ENCODE data around the gene CD2AP.

DNA sequence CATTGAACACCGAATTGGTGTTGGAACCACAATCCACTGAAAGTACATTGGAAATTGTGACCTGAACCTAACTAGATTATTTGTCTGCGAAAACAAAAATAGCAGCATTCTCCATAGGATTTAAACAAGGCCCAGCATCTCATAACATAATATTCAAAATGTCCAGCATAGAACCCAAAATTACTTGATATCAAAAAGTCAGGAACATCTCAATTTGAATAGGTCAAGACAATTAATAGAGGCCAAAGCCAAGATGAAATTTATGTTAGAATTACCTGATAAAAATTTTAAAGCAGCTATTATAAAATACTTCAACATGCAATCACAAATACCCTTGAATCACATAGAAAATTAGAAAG lies 42.4 kb upstream of the CD2AP start:
- TF ChIP-seq, protein P1, sequence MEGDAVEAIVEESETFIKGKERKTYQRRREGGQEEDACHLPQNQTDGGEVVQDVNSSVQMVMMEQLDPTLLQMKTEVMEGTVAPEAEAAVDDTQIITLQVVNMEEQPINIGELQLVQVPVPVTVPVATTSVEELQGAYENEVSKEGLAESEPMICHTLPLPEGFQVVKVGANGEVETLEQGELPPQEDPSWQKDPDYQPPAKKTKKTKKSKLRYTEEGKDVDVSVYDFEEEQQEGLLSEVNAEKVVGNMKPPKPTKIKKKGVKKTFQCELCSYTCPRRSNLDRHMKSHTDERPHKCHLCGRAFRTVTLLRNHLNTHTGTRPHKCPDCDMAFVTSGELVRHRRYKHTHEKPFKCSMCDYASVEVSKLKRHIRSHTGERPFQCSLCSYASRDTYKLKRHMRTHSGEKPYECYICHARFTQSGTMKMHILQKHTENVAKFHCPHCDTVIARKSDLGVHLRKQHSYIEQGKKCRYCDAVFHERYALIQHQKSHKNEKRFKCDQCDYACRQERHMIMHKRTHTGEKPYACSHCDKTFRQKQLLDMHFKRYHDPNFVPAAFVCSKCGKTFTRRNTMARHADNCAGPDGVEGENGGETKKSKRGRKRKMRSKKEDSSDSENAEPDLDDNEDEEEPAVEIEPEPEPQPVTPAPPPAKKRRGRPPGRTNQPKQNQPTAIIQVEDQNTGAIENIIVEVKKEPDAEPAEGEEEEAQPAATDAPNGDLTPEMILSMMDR (IDR thresholded peaks at IDR 0.05), result no peak
- TF ChIP-seq EP300 (IDR thresholded peaks at IDR 0.05) (no peak), POLR2AphosphoS5 (IDR thresholded peaks at IDR 0.05) (no peak), POLR2A (IDR thresholded peaks at IDR 0.05) (no peak)

Measured in sigmoid colon (tissue), 4 donors.